ENCODE results near the gene TM9SF4. TPM values are rescaled to one million over a fixed set of nuclear protein-coding genes. Genes with fewer than 3 reads are reported as not detected.
"Not testable (repeated sequence)": the region's sequence is repeated elsewhere in the genome, so short reads cannot be mapped to it uniquely, and the experiment has no call there.

Gene TM9SF4
- total and polyA plus RNA-seq, 12 donors = 19.2 to 36.0 (median 31.1) TPM

DNA sequence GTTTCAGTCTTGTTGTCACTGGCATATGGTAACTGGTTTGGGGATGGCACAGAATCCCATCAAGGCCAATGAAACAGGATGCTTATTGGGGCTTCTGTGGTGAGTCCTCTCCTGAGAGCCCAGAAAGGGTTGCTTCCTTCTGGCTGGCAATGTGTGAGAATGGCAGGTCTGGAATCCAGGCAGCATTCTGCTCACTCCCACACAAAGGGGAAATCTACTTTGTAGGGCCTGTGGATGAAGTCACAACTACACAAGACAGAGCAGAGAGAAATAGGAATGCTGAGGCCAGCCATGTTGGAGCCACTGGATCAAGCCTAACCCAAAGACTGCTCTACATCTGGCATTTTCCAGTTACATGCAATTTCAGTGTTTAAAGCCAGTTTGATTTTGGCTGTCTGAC is 82.4 kb downstream of the TM9SF4 start:
- DNase-seq = no peak

GRCh38 chr20:32192698-32193097 is 83.2 kb downstream of the TM9SF4 start:
- Histone ChIP-seq H3K9me3 (no peaks in the 10 kb centered on the region), H3K27ac (peak overlapping the region in 2 of 10 donors; percentile 22 to 37), H3K4me1 (peaks cover 0 to 63% (median 35%) of the 10 kb centered on the region in 9 donors), H3K4me3 (no peak overlapping the region), H3K27me3 (no peaks in the 10 kb centered on the region), H3K36me3 (peaks cover 0 to 43% (median 25%) of the 10 kb centered on the region in 9 donors)
- TF ChIP-seq, protein P1, sequence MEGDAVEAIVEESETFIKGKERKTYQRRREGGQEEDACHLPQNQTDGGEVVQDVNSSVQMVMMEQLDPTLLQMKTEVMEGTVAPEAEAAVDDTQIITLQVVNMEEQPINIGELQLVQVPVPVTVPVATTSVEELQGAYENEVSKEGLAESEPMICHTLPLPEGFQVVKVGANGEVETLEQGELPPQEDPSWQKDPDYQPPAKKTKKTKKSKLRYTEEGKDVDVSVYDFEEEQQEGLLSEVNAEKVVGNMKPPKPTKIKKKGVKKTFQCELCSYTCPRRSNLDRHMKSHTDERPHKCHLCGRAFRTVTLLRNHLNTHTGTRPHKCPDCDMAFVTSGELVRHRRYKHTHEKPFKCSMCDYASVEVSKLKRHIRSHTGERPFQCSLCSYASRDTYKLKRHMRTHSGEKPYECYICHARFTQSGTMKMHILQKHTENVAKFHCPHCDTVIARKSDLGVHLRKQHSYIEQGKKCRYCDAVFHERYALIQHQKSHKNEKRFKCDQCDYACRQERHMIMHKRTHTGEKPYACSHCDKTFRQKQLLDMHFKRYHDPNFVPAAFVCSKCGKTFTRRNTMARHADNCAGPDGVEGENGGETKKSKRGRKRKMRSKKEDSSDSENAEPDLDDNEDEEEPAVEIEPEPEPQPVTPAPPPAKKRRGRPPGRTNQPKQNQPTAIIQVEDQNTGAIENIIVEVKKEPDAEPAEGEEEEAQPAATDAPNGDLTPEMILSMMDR (IDR thresholded peaks at IDR 0.05) = no peak
- ATAC-seq = peak in 2 of 8 donors; percentile 7 to 31
- intact Hi-C loops (cut with DNase I) = loop anchor here in 1 of 10 donors (5.0 kb wide), 1 partner anchor 35 kb away; no protein-coding TSS in a partner anchor
- WGBS, 2 donors = 30 to 34% methylated on average over 3 of the region's 3 CpGs
- DNase-seq = no peak

More for the DNA sequence above, 82.4 kb downstream of the TM9SF4 start:
- Histone ChIP-seq H3K4me3 (no peak overlapping the region), H3K27ac (peak overlapping the region in 1 of 10 donors; percentile 16), H3K9me3 (no peaks in the 10 kb centered on the region), H3K27me3 (no peaks in the 10 kb centered on the region), H3K36me3 (peaks cover 0 to 35% (median 17%) of the 10 kb centered on the region in 9 donors), H3K4me1 (peaks cover 0 to 63% (median 35%) of the 10 kb centered on the region in 9 donors)
- no peak for ATAC-seq
- TF ChIP-seq, protein P1 (IDR thresholded peaks at IDR 0.05) = no peak
- intact Hi-C loops (cut with DNase I) = loop anchor here in 1 of 10 donors (5.0 kb wide), 1 partner anchor 35 kb away; no protein-coding TSS in a partner anchor

DNA sequence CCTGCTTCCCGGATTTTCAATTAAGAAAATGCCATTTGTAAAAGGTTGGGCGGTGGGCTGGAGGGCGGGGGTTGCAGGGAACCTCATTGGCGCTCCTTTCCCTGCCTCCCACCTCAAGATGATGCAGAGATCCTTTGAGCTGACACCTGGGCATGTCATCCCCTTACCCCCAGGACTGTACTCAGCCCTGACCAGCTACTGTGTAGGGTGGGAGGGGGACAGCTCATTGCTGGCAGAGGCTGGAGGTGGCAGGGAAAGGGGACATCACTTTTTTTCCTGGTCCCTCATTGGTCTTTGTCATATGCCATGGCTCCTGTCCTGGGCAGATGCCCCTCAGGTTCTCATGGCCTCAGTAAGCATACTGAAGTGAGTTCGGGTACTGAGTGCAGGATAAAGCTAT is 83.8 kb downstream of the TM9SF4 start:
- H3K4me3 ChIP-seq, ATAC-seq, H3K9me3 ChIP-seq, DNase-seq, H3K27me3 ChIP-seq: not testable (repeated sequence)
- peaks cover 0 to 60% (median 35%) of the 10 kb centered on the region in 9 donors for H3K4me1 ChIP-seq
- 85 to 92% methylated on average over 5 of the region's 5 CpGs for WGBS, 2 donors
- intact Hi-C loops (cut with DNase I) = loop anchor here in 1 of 10 donors (5.0 kb wide), 1 partner anchor 36 kb away; no protein-coding TSS in a partner anchor
- peak overlapping the region in 2 of 10 donors; percentile 31 to 37 for H3K27ac ChIP-seq
- H3K36me3 ChIP-seq = peaks cover 0 to 49% (median 28%) of the 10 kb centered on the region in 9 donors

DNA sequence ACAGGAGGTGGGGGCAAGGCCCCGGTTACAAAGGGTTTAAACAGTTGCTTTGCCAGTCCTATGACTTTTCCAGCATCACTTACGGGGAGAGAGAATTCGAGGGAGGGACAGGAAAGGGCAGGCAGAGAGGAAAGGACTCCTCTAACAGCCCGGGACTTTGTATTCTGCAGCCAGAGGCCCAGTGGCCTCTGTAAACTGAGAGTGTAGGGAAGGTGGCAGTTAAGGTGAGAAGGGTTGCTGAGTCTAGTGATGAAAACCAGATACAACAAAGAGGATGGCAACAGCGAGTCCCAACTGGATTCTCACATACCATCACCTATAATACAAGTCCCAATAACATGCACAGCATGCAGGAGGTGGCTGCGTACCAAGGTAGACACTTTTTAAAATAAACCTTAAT is 84.5 kb downstream of the TM9SF4 start:
- H3K4me1 ChIP-seq = peaks cover 0 to 60% (median 33%) of the 10 kb centered on the region in 9 donors
- H3K36me3 ChIP-seq = peaks cover 0 to 56% (median 33%) of the 10 kb centered on the region in 9 donors
- H3K27me3 ChIP-seq = no peaks in the 10 kb centered on the region
- 49 to 57% methylated on average over 6 of the region's 6 CpGs for WGBS, 2 donors
- no peak overlapping the region for H3K4me3 ChIP-seq
- peak in 2 of 8 donors; percentile 15 to 28 for ATAC-seq
- H3K9me3 ChIP-seq = no peaks in the 10 kb centered on the region
- TF ChIP-seq, protein P1 (IDR thresholded peaks at IDR 0.05) = no peak
- DNase-seq = no peak
- intact Hi-C loops (cut with DNase I) = loop anchor here in 1 of 10 donors (5.0 kb wide), 1 partner anchor 37 kb away; no protein-coding TSS in a partner anchor
- H3K27ac ChIP-seq = peak overlapping the region in 3 of 10 donors; percentile 9 to 31 (median 28)

GRCh38 chr20:32195581-32195980 is 86.1 kb downstream of the TM9SF4 start:
- Histone ChIP-seq H3K27ac (no peak overlapping the region), H3K36me3 (peaks cover 0 to 72% (median 47%) of the 10 kb centered on the region in 9 donors), H3K4me3 (no peak overlapping the region), H3K4me1 (peaks cover 0 to 53% (median 26%) of the 10 kb centered on the region in 9 donors), H3K9me3 (no peaks in the 10 kb centered on the region), H3K27me3 (no peaks in the 10 kb centered on the region)
- TF ChIP-seq, protein P1 (IDR thresholded peaks at IDR 0.05) = no peak
- ATAC-seq = no peak
- DNase-seq = no peak
- WGBS, 2 donors = 77% methylated on average over 7 of the region's 7 CpGs
- intact Hi-C loops (cut with DNase I) = no loop called here

DNA sequence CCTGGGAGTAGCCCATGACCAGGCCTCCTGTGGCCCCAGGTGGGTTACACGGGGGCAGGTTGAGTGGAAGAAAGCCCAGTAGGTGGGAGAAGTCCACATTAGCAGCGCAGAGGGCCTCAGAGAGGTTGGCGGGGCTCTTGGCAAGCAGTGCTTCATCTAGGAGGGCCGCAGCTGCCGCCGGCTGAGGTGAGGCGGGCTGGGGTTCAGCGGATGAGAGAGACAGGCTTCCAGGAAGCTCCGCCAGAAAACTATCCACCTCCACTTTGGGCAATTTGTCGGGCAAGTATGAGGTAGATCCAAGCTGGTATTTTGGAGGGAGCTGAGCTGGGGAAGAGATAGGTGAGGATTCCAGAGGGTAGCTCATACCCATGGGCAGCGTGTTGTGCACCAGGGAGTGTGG is 87.1 kb downstream of the TM9SF4 start:
- H3K27ac ChIP-seq; H3K9me3 ChIP-seq; H3K4me3 ChIP-seq; intact Hi-C loops (cut with DNase I); DNase-seq; ATAC-seq; H3K27me3 ChIP-seq: not testable (repeated sequence)
- 94% methylated on average over 11 of the region's 11 CpGs for WGBS, 2 donors
- Histone ChIP-seq H3K36me3 (peaks cover 0 to 82% (median 53%) of the 10 kb centered on the region in 9 donors), H3K4me1 (peaks cover 3 to 48% (median 27%) of the 10 kb centered on the region in 9 donors)

DNA sequence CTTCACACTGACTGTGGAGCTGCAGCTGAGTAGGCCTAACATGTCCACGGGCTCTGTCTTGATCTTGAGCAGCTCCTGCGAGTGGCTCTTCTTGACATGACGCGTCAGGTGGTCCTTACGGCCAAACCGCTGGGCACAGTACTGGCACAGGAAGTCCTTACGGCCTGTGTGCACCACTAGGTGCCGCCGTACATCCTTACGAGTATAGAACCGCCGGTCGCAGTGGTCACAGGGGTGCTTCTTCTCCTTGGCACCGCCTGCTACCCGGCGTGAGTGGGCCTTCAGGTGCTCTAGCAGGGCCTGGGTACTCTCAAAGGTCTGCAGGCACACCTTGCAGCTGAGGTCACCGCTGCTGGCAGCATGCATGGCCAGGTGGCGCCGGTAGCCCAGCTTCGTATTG is 87.6 kb downstream of the TM9SF4 start:
- ATAC-seq = peak in 2 of 8 donors; percentile 15 to 26
- intact Hi-C loops (cut with DNase I); DNase-seq; H3K9me3 ChIP-seq; H3K4me3 ChIP-seq; H3K27me3 ChIP-seq; H3K27ac ChIP-seq: not testable (repeated sequence)
- H3K36me3 ChIP-seq = peaks cover 0 to 87% (median 53%) of the 10 kb centered on the region in 9 donors
- peaks cover 8 to 48% (median 30%) of the 10 kb centered on the region in 9 donors for H3K4me1 ChIP-seq
- WGBS, 2 donors = 85 to 92% methylated on average over 20 of the region's 20 CpGs
